HG02759 (cell line): Measurements from ENCODE around the gene FAM3C.
A peak's percentile ranks its signal among the peaks of the same experiment; 100 is the strongest.
"Not testable (repeated sequence)": the region's sequence is repeated elsewhere in the genome, so short reads cannot be mapped to it uniquely, and the experiment has no call there.

Source experiments
- ATAC-seq: cut with Tn5 transposase; IDR thresholded peaks from one replicate; pipeline ENCODE4 v1.9.1; 2021; ENCODE audit warnings: mild to moderate bottlenecking, moderate library complexity; ENCODE audit not compliant: unreplicated experiment

FAM3C gene

GRCh38 chr7:121395961-121396757 lies at the start of gene FAM3C:
FAM3C (minus strand) TSS chr7:121396308; CDS start chr7:121382969, 13,339 bp downstream.
- ATAC-seq = peak; percentile 86

GRCh38 chr7:121442845-121443244 lies 46.7 kb upstream of the FAM3C start:
- no peak for ATAC-seq

DNA sequence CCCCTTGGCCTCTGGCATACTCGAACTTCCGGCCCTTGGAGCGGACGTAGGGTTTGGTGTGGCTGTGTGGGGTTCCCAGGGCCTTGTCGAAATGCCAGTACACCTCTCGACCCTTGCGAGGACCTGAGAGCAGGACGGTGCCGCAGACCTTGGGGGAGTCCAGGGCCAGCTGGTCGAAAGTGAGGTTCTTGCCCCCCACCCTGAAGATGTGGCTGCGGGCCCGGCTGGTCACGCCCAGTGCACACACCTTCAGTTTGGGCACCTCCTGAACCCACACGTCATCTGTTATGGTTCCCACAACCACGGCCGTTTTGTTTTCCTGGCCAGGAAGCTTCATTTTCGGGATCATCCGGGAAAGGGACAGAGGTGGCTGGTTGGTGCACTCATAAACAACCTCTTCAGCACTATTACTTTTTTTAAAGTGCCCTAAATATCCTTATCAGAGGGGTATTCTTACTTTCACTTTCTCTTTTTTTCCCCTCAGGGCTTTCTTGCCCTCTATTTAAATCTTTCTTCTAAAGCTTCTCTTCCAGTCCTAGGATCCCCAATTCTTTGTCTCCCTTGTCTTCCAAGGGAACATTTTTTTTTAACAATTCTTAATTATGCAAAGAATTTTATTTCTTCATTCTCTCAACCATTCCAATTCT lies 44.9 kb upstream of the FAM3C start:
- ATAC-seq = no peak

DNA sequence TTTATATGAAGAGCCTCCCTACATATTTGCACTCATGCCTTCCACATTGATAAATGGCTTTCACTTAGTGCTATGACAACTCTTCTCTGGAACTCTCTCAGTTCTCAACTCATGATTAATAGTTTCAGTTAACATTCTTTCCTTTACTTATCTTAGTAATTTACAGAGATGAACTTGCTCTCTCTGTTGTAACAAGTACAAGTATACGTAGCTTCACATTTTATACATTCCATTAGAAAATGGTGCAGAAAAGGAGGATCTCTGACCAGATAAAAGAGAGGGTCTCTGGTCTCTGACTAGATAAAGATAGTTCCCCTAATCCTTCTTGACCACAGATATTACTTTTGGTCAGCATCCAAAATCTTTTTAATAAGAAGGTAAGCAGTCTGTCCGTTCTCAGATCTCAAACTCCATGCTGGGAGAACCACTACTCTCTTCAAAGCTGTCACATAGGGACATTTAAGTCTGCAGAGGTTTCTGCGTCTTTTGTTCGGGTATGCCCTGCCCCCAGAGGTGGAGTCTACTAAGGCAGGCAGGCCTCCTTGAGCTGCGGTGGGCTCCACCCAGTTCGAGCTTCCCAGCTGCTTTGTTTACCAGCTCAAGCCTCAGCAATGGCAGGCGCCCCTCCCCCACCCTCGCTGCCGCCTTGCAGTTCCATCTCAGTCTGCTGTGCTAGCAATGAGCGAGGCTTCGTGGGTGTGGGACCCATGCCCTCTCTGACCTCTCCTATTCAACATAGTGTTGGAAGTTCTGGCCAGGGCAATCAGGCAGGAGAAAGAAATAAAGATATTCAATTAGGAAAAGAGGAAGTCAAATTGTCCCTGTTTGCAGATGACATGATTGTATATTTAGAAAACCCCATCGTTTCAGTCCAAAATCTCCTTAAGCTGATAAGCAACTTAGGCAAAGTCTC lies 42.2 kb upstream of the FAM3C start:
- ATAC-seq = peak; percentile 52

DNA sequence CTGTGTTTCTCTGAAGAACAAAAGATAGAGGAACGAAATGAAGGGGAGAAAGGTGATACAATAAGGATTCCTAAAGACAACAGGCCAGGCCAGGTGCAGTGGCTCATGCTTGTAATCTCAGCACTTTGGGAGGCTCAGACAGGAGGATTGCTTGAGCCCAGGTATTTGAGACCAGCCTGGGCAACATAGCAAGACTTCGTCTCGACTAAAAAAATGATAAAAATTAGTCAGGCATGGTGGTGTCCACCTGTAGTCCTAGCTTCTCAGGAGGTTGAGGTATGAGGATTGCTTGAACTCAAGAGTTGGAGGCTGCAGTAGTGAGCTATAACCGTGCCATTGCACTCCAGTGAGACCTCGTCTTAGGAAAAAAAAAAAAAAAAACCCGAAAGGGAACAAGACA lies 41.4 kb upstream of the FAM3C start:
- ATAC-seq = no peak

GRCh38 chr7:121436688-121437087 lies 40.6 kb upstream of the FAM3C start:
- no peak for ATAC-seq

DNA sequence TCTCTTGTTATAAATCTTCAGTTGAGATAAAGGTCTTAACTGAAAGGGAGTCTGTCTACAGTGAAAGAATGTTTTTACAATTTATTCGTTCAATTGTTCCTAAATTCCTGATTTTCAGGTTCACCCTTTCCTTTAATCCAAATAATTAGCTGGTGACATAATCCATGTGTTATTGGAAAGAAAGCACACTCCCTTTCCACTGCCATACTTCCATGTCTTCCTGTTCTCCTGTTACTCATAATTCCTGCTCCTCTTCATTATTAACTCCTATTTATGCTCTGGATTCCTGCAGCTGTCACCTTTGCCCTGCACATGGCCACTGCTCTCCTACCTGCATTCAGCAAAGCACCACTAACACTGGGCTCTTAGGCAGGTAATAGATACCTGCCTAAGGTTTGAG lies 40.0 kb upstream of the FAM3C start:
- ATAC-seq = no peak

DNA sequence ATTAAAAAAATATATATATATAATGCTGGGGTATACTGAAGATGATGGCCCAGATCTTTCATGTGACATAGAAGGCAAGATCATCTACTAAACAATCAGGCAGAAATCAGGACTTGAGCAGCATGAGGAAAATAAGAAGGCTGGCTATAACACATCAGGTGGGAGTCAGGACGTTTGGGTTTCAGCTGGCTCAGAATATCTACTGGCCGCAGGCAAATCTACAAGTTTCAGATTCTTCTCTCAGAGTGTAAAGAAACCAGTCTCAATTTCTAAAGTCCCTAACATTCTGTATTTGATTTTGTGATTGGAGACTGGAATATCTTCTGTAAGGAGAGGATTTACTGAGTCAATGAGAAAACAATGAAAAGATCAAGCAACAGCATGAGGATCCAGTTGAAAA lies 37.7 kb upstream of the FAM3C start:
- ATAC-seq = peak; percentile 36

- ATAC-seq = peak; percentile 72
Observed at GRCh38 chr7:121432486-121432885, 36.4 kb upstream of the FAM3C start.

DNA sequence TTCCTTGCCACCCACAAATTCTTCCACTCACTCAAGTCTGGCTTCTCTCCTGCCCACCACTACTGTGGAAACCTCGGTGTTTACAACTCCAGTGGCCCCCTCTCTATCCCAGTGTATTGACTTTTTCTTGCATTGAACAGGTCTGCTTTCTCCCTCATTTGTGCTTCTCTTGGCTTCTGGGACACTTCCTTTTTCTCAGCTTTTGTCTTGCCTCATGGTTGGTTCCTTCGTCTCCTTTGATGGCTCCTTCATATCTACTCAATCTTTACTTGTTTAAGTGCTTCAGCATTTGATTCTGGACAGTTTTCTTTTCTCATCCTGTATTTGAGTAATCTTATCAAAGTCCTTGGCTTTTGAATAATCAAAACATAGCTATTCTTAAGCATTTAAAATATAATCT lies 35.9 kb upstream of the FAM3C start:
- ATAC-seq = no peak

DNA sequence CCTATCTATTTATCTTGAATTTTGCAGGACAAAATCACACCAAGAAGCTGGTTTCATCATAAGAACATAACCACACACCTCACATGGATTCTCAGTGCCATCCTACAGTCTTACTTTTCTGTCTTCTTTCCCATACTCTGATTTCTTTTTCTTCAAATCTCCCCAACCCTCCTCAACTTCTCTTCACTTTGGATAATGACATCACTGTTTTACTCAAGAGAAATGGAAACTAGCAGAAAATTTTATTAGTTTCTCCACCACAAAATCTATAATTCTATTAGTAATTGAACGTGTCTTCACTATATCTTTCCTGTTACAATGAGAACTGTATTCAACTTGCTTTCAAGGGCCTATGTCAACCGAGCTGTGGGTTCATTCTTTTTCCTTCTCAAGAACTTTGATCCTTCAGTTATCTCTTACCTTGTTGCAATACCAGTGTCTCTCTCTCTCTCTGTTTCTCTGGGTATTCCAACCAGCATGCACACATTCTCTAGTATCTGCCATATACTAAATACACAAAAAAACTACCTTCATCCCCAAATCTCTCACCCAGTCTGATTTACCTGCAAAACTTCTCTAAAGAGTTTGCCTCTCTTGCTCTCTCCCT lies 35.4 kb upstream of the FAM3C start:
- ATAC-seq = no peak

DNA sequence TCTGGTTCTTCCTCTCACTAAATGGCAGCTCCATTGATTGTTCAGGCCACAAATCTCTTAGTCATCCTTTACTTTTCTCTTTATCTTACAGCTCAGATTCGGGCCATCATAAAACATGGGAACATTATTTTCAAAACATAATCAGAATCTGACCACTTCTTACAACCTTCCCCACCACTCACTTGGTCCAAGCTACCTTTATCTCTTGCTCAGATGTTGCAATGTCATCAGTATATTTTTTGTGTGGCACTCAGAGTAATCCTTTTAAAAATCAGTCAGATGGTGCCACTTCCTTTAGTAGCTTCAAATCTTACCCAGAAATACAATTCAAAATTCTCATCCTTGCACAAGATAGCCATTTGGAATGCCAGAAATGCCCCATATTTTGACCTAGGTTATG lies 34.5 kb upstream of the FAM3C start:
- no peak for ATAC-seq

DNA sequence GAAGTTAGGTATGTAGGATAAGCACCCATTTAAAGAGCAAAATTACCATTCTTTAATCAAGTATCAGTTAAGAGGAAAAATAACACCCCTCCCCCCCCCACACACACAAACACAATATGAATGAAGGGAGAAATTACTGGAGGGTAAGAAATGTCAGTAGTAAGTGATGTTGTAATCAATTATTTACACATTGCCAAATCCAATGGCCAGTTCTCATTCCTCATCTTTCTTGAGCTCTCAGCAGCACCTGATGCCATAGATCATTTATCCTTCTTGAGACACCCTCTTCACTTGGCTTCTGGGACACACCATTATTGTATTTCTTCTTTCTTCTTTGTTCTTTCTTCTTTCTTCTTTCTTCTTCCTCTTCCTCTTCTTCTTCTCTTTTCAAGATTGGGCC lies 33.7 kb upstream of the FAM3C start:
- ATAC-seq = no peak

GRCh38 chr7:121428855-121429489 lies 32.9 kb upstream of the FAM3C start:
- no peak for ATAC-seq

GRCh38 chr7:121421743-121422142 lies 25.6 kb upstream of the FAM3C start:
- not testable (repeated sequence) for ATAC-seq

GRCh38 chr7:121420976-121421375 lies 24.9 kb upstream of the FAM3C start:
- ATAC-seq = no peak

DNA sequence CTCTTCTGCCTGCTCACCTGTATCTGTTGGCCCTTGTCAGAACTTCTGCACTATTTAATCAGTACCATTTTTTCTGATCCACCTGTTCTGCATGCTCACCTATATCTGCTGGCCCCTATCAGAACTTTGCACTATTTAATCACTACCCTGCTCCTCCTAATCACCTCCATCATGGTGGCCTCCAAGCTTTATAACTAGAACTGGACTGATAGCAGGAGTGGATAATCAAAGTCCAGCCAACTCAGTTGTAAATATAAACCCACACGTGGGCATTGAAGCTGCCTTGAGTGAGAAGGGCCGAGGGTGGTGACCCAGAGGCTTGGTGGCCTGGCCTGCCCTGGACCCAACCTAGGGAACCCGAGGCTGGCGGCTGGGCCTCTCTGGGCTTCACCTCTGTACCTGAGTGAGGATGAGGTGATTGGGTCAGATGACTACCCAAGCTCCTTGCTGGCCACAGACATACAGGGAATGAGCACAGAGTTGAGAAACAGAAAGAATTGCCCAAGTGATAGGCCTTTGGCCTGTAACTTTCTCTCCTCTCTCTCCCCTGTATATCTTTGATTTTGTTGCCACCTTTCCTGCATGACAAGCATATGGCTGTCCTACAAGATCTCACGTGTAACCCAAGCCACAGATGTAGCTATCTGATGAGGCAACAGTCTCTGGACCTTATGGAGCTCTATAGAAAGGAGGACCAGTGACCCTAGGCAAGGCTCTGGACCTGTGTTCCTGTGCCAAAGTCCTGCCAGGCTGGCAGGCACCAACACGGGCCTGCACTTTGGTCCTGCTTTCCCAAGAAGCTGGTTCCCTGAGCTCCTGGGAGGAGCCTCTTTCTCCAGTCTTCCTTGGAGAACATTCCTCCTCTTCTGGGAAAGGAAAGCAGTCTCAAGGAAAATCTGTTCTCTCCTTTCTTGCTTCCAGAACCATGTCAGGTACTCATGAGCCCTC lies 23.4 kb upstream of the FAM3C start:
- ATAC-seq = no peak

GRCh38 chr7:121416533-121416932 lies 20.4 kb upstream of the FAM3C start:
- no peak for ATAC-seq

- no peak for ATAC-seq
Observed at GRCh38 chr7:121414436-121414835, 18.3 kb upstream of the FAM3C start.
